ENCODE results near the gene SNCAIP. TPM values are rescaled to one million over a fixed set of nuclear protein-coding genes. Genes with fewer than 3 reads are reported as not detected.

Gene SNCAIP
- total RNA-seq, 1 experiment from 2014 or later: not detected

GRCh38 chr5:122375801-122376200 lies 63.8 kb downstream of the SNCAIP start:
- Histone ChIP-seq H3K9me3 (ENCODE audit: control insufficient read depth, insufficient read depth, low read depth, low read length) (no peaks in the 10 kb centered on the region), H3K36me3 (ENCODE audit: control insufficient read depth, insufficient read depth, low read length) (no peaks in the 10 kb centered on the region), H3K4me3 (ENCODE audit: low read depth in 2 of 2, low read length in 2 of 2) (no peak overlapping the region), H3K4me1 (ENCODE audit: control insufficient read depth, insufficient read depth, low read length) (no peaks in the 10 kb centered on the region), H3K27ac (ENCODE audit: low read length) (no peak overlapping the region), H3K27me3 (ENCODE audit: control insufficient read depth, insufficient read depth, low read length) (no peaks in the 10 kb centered on the region)
- BruUV-seq (replicated peaks): no TSS peak
- ChIA-PET POLR2A (no interaction called here), CTCF (no interaction called here)
- intact Hi-C loops (cut with micrococcal nuclease; ENCODE audit: unreplicated experiment): no loop called here
- DNase-seq (ENCODE audit: low read depth, low spot score) (no peak), ATAC-seq (no peak)
- in situ Hi-C loops (cut with HindIII; ENCODE audit: low pct_unique_long_range_greater_than_20kb, low sequenced_read_pairs): no loop called here
- no peak for TF ChIP-seq CTCF (IDR thresholded peaks at IDR 0.05)
- TF ChIP-seq SIN3A (IDR thresholded peaks at IDR 0.05; ENCODE audit: borderline replicate concordance, insufficient read depth, low read depth, low read length): no peak
- TF ChIP-seq, protein P1, sequence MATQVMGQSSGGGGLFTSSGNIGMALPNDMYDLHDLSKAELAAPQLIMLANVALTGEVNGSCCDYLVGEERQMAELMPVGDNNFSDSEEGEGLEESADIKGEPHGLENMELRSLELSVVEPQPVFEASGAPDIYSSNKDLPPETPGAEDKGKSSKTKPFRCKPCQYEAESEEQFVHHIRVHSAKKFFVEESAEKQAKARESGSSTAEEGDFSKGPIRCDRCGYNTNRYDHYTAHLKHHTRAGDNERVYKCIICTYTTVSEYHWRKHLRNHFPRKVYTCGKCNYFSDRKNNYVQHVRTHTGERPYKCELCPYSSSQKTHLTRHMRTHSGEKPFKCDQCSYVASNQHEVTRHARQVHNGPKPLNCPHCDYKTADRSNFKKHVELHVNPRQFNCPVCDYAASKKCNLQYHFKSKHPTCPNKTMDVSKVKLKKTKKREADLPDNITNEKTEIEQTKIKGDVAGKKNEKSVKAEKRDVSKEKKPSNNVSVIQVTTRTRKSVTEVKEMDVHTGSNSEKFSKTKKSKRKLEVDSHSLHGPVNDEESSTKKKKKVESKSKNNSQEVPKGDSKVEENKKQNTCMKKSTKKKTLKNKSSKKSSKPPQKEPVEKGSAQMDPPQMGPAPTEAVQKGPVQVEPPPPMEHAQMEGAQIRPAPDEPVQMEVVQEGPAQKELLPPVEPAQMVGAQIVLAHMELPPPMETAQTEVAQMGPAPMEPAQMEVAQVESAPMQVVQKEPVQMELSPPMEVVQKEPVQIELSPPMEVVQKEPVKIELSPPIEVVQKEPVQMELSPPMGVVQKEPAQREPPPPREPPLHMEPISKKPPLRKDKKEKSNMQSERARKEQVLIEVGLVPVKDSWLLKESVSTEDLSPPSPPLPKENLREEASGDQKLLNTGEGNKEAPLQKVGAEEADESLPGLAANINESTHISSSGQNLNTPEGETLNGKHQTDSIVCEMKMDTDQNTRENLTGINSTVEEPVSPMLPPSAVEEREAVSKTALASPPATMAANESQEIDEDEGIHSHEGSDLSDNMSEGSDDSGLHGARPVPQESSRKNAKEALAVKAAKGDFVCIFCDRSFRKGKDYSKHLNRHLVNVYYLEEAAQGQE (IDR thresholded peaks at IDR 0.05; ENCODE audit: insufficient read depth in 1 of 2, low read depth in 2 of 2, low read length in 1 of 2): no peak
- TF ChIP-seq POLR2AphosphoS5 (IDR thresholded peaks at IDR 0.05; ENCODE audit: low read depth, low read length): no peak
- no peak for TF ChIP-seq TCF7L2 (IDR thresholded peaks at IDR 0.05; ENCODE audit: low read depth, low read length)

- H3K36me3 ChIP-seq (ENCODE audit: control insufficient read depth, insufficient read depth, low read length): no peaks in the 10 kb centered on the region
- H3K9me3 ChIP-seq (ENCODE audit: control insufficient read depth, insufficient read depth, low read depth, low read length): no peaks in the 10 kb centered on the region
- intact Hi-C loops (cut with micrococcal nuclease; ENCODE audit: unreplicated experiment): no loop called here
- ChIA-PET POLR2A (no interaction called here), CTCF (no interaction called here)
- ATAC-seq: no peak
- no TSS peak for BruUV-seq (replicated peaks)
- no peak for DNase-seq (ENCODE audit: low read depth, low spot score)
- H3K27me3 ChIP-seq (ENCODE audit: control insufficient read depth, insufficient read depth, low read length): no peaks in the 10 kb centered on the region
- in situ Hi-C loops (cut with HindIII; ENCODE audit: low pct_unique_long_range_greater_than_20kb, low sequenced_read_pairs): no loop called here
- TF ChIP-seq POLR2AphosphoS5 (IDR thresholded peaks at IDR 0.05; ENCODE audit: low read depth, low read length) (no peak), CTCF (IDR thresholded peaks at IDR 0.05) (no peak), TCF7L2 (IDR thresholded peaks at IDR 0.05; ENCODE audit: low read depth, low read length) (no peak), SIN3A (IDR thresholded peaks at IDR 0.05; ENCODE audit: borderline replicate concordance, insufficient read depth, low read depth, low read length) (no peak)
- no peaks in the 10 kb centered on the region for H3K4me1 ChIP-seq (ENCODE audit: control insufficient read depth, insufficient read depth, low read length)
- H3K27ac ChIP-seq (ENCODE audit: low read length): no peak overlapping the region
- no peak overlapping the region for H3K4me3 ChIP-seq (ENCODE audit: low read depth in 2 of 2, low read length in 2 of 2)
These were observed 64.2 kb downstream of the SNCAIP start for GRCh38 chr5:122376250-122376649.
